ENCODE measurements around the gene NCAPD3. TPM values are rescaled to one million over a fixed set of nuclear protein-coding genes. Genes with fewer than 3 reads are reported as not detected.
A peak's percentile ranks its signal among the peaks of the same experiment; 100 is the strongest.
"Not testable (repeated sequence)": the region's sequence is repeated elsewhere in the genome, so short reads cannot be mapped to it uniquely, and the experiment has no call there.

Gene NCAPD3
- total and polyA plus RNA-seq, 4 donors, result 14.1 to 35.4 (median 24.2) TPM

- no peak overlapping the region for H3K9ac ChIP-seq (ENCODE audit: low read depth in 1 of 2, low read length in 2 of 2)
- whole genome bisulfite sequencing, result 96% methylated on average over 11 of the region's 11 CpGs
- no peak for TF ChIP-seq RAD21 (IDR thresholded peaks at IDR 0.05)
- TF ChIP-seq EGR1 (IDR thresholded peaks at IDR 0.05; ENCODE audit: low read depth in 2 of 2), result no peak
- TF ChIP-seq FOXA1 (IDR thresholded peaks at IDR 0.05), result no peak
- TF ChIP-seq ZBTB33 (IDR thresholded peaks at IDR 0.05), result no peak
- no peak for TF ChIP-seq RXRA (IDR thresholded peaks at IDR 0.05)
- TF ChIP-seq SP1 (IDR thresholded peaks at IDR 0.05), result no peak
- TF ChIP-seq, protein P1, sequence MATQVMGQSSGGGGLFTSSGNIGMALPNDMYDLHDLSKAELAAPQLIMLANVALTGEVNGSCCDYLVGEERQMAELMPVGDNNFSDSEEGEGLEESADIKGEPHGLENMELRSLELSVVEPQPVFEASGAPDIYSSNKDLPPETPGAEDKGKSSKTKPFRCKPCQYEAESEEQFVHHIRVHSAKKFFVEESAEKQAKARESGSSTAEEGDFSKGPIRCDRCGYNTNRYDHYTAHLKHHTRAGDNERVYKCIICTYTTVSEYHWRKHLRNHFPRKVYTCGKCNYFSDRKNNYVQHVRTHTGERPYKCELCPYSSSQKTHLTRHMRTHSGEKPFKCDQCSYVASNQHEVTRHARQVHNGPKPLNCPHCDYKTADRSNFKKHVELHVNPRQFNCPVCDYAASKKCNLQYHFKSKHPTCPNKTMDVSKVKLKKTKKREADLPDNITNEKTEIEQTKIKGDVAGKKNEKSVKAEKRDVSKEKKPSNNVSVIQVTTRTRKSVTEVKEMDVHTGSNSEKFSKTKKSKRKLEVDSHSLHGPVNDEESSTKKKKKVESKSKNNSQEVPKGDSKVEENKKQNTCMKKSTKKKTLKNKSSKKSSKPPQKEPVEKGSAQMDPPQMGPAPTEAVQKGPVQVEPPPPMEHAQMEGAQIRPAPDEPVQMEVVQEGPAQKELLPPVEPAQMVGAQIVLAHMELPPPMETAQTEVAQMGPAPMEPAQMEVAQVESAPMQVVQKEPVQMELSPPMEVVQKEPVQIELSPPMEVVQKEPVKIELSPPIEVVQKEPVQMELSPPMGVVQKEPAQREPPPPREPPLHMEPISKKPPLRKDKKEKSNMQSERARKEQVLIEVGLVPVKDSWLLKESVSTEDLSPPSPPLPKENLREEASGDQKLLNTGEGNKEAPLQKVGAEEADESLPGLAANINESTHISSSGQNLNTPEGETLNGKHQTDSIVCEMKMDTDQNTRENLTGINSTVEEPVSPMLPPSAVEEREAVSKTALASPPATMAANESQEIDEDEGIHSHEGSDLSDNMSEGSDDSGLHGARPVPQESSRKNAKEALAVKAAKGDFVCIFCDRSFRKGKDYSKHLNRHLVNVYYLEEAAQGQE (IDR thresholded peaks at IDR 0.05), result no peak
- H3K27ac ChIP-seq (ENCODE audit: low read depth in 1 of 2, low read length in 2 of 2), result no peak overlapping the region
- DNase-seq (ENCODE audit: low spot score), result no peak
- no peaks in the 10 kb centered on the region for H3K9me3 ChIP-seq (ENCODE audit: control insufficient read depth in 4 of 4, low read length in 3 of 4)
- H3K4me3 ChIP-seq (ENCODE audit: low read depth in 1 of 3, low read length in 3 of 3), result no peak overlapping the region
- peaks cover 4 to 31% (median 18%) of the 10 kb centered on the region in 4 donors for H3K36me3 ChIP-seq (ENCODE audit: control insufficient read depth in 4 of 4, insufficient read depth in 3 of 4, low read depth in 1 of 4, low read length in 3 of 4)
- H3K27me3 ChIP-seq (ENCODE audit: control insufficient read depth in 4 of 4, insufficient read depth in 4 of 4, low read length in 3 of 4), result no peaks in the 10 kb centered on the region
- peaks cover 4 to 12% (median 9%) of the 10 kb centered on the region in 4 donors for H3K4me1 ChIP-seq (ENCODE audit: control insufficient read depth in 4 of 4, insufficient read depth in 4 of 4, low read length in 3 of 4)
Measured at GRCh38 chr11:134257101-134257500, 33.3 kb upstream of the NCAPD3 start.

- not testable (repeated sequence) for H3K27me3 ChIP-seq (ENCODE audit: control insufficient read depth in 4 of 4, insufficient read depth in 4 of 4, low read length in 3 of 4); H3K9me3 ChIP-seq (ENCODE audit: control insufficient read depth in 4 of 4, low read length in 3 of 4); H3K4me3 ChIP-seq (ENCODE audit: low read depth in 1 of 3, low read length in 3 of 3); DNase-seq (ENCODE audit: low spot score); H3K9ac ChIP-seq (ENCODE audit: low read depth in 1 of 2, low read length in 2 of 2); H3K27ac ChIP-seq (ENCODE audit: low read depth in 1 of 2, low read length in 2 of 2)
- 97% methylated on average over 5 of the region's 5 CpGs for WGBS
- H3K36me3 ChIP-seq (ENCODE audit: control insufficient read depth in 4 of 4, insufficient read depth in 3 of 4, low read depth in 1 of 4, low read length in 3 of 4), result peaks cover 2 to 20% (median 14%) of the 10 kb centered on the region in 4 donors
- peaks cover 9 to 29% (median 26%) of the 10 kb centered on the region in 4 donors for H3K4me1 ChIP-seq (ENCODE audit: control insufficient read depth in 4 of 4, insufficient read depth in 4 of 4, low read length in 3 of 4)
Measured at GRCh38 chr11:134255184-134255561, 31.4 kb upstream of the NCAPD3 start.

GRCh38 chr11:134254433-134255183 is 30.8 kb upstream of the NCAPD3 start:
- Histone ChIP-seq H3K9me3 (ENCODE audit: control insufficient read depth in 4 of 4, low read length in 3 of 4) (no peaks in the 10 kb centered on the region), H3K4me3 (ENCODE audit: low read depth in 1 of 3, low read length in 3 of 3) (peak overlapping the region in 2 of 3 donors; percentile 55 to 91), H3K36me3 (ENCODE audit: control insufficient read depth in 4 of 4, insufficient read depth in 3 of 4, low read depth in 1 of 4, low read length in 3 of 4) (peaks cover 2 to 16% (median 9%) of the 10 kb centered on the region in 4 donors), H3K9ac (ENCODE audit: low read depth in 1 of 2, low read length in 2 of 2) (peak overlapping the region in 1 of 2 donors; percentile 49), H3K27me3 (ENCODE audit: control insufficient read depth in 4 of 4, insufficient read depth in 4 of 4, low read length in 3 of 4) (no peaks in the 10 kb centered on the region), H3K27ac (ENCODE audit: low read depth in 1 of 2, low read length in 2 of 2) (no peak overlapping the region), H3K4me1 (ENCODE audit: control insufficient read depth in 4 of 4, insufficient read depth in 4 of 4, low read length in 3 of 4) (peaks cover 11 to 34% (median 30%) of the 10 kb centered on the region in 4 donors)
- no peak for DNase-seq (ENCODE audit: low spot score)
- TF ChIP-seq FOXA1 (IDR thresholded peaks at IDR 0.05) (no peak), GABPA (IDR thresholded peaks at IDR 0.05 in 1 of 2, conservative IDR thresholded peaks at IDR 0.05 in 1 of 2) (no peak), ZBTB33 (IDR thresholded peaks at IDR 0.05) (no peak), NR2F2 (IDR thresholded peaks at IDR 0.05) (no peak), TAF1 (conservative IDR thresholded peaks at IDR 0.05) (no peak)
- TF ChIP-seq, protein P1 (IDR thresholded peaks at IDR 0.05), result no peak
- TF ChIP-seq, protein P2, sequence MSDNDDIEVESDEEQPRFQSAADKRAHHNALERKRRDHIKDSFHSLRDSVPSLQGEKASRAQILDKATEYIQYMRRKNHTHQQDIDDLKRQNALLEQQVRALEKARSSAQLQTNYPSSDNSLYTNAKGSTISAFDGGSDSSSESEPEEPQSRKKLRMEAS (IDR thresholded peaks at IDR 0.05), result no peak
- WGBS, result 63% methylated on average over 3 of the region's 3 CpGs

Measured in liver (tissue), 9 donors.